HG03095 (cell line): ENCODE data around the gene NPB.

Source experiments
- ATAC-seq: cut with Tn5 transposase; IDR thresholded peaks from one replicate; pipeline ENCODE4 v1.9.1; 2021; ENCODE audit warnings: moderate library complexity; ENCODE audit not compliant: unreplicated experiment

The NPB gene

GRCh38 chr17:81939218-81939617 is 37.2 kb downstream of the NPB start:
- no peak for ATAC-seq

GRCh38 chr17:81939881-81940385 is 37.9 kb downstream of the NPB start:
- ATAC-seq, result no peak

GRCh38 chr17:81940538-81941483 is 38.8 kb downstream of the NPB start:
- no peak for ATAC-seq

GRCh38 chr17:81941484-81942166 is 39.6 kb downstream of the NPB start:
- no peak for ATAC-seq

GRCh38 chr17:81942167-81942553 is 40.1 kb downstream of the NPB start:
- no peak for ATAC-seq

GRCh38 chr17:81944858-81945257 is 42.8 kb downstream of the NPB start:
- ATAC-seq, result no peak

GRCh38 chr17:81947189-81947588 is 45.2 kb downstream of the NPB start, which contains the start of gene MYADML2:
MYADML2 (minus strand) TSS chr17:81947233; CDS start chr17:81941741, 5,492 bp downstream.
- no peak for ATAC-seq

GRCh38 chr17:81948635-81949378 is 46.8 kb downstream of the NPB start:
- no peak for ATAC-seq

GRCh38 chr17:81950501-81950900 is 48.5 kb downstream of the NPB start:
- no peak for ATAC-seq

GRCh38 chr17:81951785-81952684 is 50.0 kb downstream of the NPB start:
- ATAC-seq, result no peak
